ENCODE data around the gene VMO1.
A peak's percentile ranks its signal among the peaks of the same experiment; 100 is the strongest.

Gene VMO1

GRCh38 chr17:4796552-4796920 is 10.4 kb upstream of the VMO1 start:
- DNase-seq = peak; percentile 42

GRCh38 chr17:4795168-4795567 is 9.0 kb upstream of the VMO1 start:
- DNase-seq = no peak

GRCh38 chr17:4790705-4791088 is 4.5 kb upstream of the VMO1 start:
- no peak for DNase-seq

GRCh38 chr17:4789951-4790704 is 4.0 kb upstream of the VMO1 start:
- DNase-seq = peak; percentile 82

- DNase-seq = no peak
Observed at GRCh38 chr17:4789701-4789950, 3.5 kb upstream of the VMO1 start.

- no peak for DNase-seq
Observed at GRCh38 chr17:4788807-4789700, 2.9 kb upstream of the VMO1 start, which contains the start of gene GLTPD2. GLTPD2 (plus strand) TSS chr17:4788964; CDS start chr17:4789012, 48 bp downstream.

- DNase-seq = no peak
Observed at GRCh38 chr17:4788159-4788806, 2.1 kb upstream of the VMO1 start.

- DNase-seq = no peak
Observed at GRCh38 chr17:4786516-4786915, 352 bp upstream of the VMO1 start.

- DNase-seq = no peak
Observed at GRCh38 chr17:4785311-4786105, 656 bp downstream of the VMO1 start.

- DNase-seq = peak; percentile 30
Observed at GRCh38 chr17:4782652-4783051, 3.5 kb downstream of the VMO1 start.

- no peak for DNase-seq
Observed at GRCh38 chr17:4780325-4780955, 5.7 kb downstream of the VMO1 start.

- DNase-seq = no peak
Observed at GRCh38 chr17:4777969-4778760, 8.0 kb downstream of the VMO1 start.

- no peak for DNase-seq
Observed at GRCh38 chr17:4772235-4772613, 13.9 kb downstream of the VMO1 start.

- DNase-seq = no peak
Observed at GRCh38 chr17:4771519-4772234, 14.5 kb downstream of the VMO1 start, which contains the start of gene TM4SF5. TM4SF5 (plus strand) TSS chr17:4771886; CDS start chr17:4771923, 37 bp downstream.

GRCh38 chr17:4769628-4770027 is 16.5 kb downstream of the VMO1 start:
- no peak for DNase-seq

- DNase-seq = no peak
Observed at GRCh38 chr17:4768298-4768697, 17.9 kb downstream of the VMO1 start.

- no peak for DNase-seq
Observed at GRCh38 chr17:4766723-4767122, 19.4 kb downstream of the VMO1 start.

- no peak for DNase-seq
Observed at GRCh38 chr17:4766201-4766600, 20.0 kb downstream of the VMO1 start.

- DNase-seq = no peak
Observed at GRCh38 chr17:4764595-4764994, 21.6 kb downstream of the VMO1 start.

- DNase-seq = no peak
Observed at GRCh38 chr17:4759776-4760236, 26.4 kb downstream of the VMO1 start.

- no peak for DNase-seq
Observed at GRCh38 chr17:4753392-4753791, 32.8 kb downstream of the VMO1 start.
